Measurements from ENCODE around the gene USB1. TPM values are rescaled to one million over a fixed set of nuclear protein-coding genes. Genes with fewer than 3 reads are reported as not detected.
A peak's percentile ranks its signal among the peaks of the same experiment; 100 is the strongest.

Gene USB1, protein sequence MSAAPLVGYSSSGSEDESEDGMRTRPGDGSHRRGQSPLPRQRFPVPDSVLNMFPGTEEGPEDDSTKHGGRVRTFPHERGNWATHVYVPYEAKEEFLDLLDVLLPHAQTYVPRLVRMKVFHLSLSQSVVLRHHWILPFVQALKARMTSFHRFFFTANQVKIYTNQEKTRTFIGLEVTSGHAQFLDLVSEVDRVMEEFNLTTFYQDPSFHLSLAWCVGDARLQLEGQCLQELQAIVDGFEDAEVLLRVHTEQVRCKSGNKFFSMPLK
- total RNA-seq (10 to 100 TPM; 20.3 to 61.9 (median 34.4) TPM), polyA plus RNA-seq (10 to 100 TPM; 25.5 to 60.7 TPM)
- long read RNA-seq, donor 1, partial matches to known transcripts: 6 of 16 reads
- long read RNA-seq, donor 1, other reads (novel, unspliced or antisense): 6 of 16 reads
- long read RNA-seq, donor 2, partial matches to known transcripts: 16 of 26 reads
- long read RNA-seq, donor 2, other reads (novel, unspliced or antisense): 0 of 26 reads
- long read RNA-seq, donor 3, transcript USB1-201 (7 exons, 2,282 nt): major isoform, 11 of 30 reads
- long read RNA-seq, donor 3, partial matches to known transcripts: 8 of 30 reads
- long read RNA-seq, donor 3, other reads (novel, unspliced or antisense): 10 of 30 reads

DNA sequence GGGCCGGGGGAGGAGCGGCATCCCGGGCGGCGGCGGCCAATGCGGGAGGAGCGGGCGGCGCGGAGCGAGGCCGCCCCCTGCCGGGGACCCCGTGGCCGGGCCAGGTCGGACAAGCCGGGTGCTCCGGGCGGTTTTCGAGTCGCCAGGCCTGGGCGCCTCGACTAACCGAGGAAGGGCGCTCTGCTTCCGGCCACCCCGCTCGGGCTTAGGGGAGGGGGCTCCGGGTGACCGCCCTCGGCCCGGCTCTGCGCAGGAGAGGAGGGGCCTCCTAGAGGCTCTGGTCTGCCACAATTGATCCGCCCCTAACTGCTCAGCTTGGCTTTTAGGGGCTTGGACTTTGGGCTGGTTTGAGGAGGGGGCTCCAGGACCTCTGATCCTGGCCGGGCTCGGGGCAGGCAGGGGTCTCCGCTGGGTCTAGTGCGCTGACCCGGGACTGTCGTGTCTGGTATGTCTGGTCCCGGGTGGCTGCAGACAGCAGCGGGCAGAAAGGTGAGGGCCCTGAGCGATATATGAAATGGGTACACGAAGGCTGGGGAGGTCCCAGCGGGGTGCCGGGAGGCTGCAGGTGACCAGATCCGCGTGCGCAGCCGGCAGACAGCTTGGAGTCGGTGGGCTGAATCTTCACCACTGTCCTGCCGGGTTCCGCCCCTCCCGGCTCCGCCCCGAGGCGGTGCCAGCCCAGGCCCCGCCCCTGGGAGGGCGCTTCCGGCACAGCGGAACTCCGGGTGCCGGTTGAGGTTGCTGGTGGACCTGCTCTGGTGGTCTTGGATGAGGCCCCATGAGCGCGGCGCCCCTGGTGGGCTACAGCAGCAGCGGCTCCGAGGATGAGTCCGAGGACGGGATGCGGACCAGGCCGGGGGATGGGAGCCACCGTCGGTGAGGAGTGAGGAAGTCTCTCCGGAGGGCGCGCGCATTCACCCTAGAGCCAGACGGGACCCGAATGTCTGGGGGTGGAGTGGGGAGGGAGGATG, at the start of gene USB1:
USB1 (plus strand) TSS at position 702 of the 971 bp plus-strand sequence; CDS start at position 779, 77 bp downstream.
- ATAC-seq: peak; percentile 90 to 96 (median 92)

DNA sequence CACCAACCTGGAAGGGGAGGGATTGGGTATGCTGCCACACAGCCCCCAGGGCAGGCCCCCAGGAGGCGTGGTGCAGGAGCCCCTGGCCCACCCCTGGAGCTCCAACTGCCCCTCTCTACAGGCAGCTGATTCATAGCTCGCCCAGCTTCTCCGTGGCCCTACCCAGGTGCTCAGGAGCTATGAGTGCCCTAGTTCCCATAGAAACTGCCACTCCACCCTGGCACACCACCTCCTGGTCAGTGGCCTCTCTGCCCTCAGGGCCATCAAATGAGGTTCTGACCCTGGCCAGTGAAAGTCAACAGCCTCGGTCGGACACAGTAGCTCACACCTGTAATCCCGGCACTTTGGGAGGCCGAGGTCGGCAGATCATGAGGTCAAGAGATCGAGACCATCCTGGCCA, 48.3 kb upstream of the USB1 start:
- intact Hi-C loops (cut with DNase I): no loop called here
- no peak for ATAC-seq
- WGBS, 4 donors: 92 to 93% (median 92%) methylated on average over 9 of the region's 9 CpGs

More for the DNA sequence above, at the start of gene USB1:
- Histone ChIP-seq H3K4me1 (peaks cover 0 to 45% (median 28%) of the 10 kb centered on the region in 12 donors), H3K36me3 (peaks cover 0 to 53% (median 26%) of the 10 kb centered on the region in 9 donors), H3K27ac (peak within 1 kb of the TSS; percentile 66 to 99 (median 92)), H3K9me3 (no peaks in the 10 kb centered on the region), H3K4me3 (peak within 1 kb of the TSS; percentile 27 to 89 (median 76)), H3K27me3 (no peaks in the 10 kb centered on the region)
- WGBS, 4 donors: 1 to 4% (median 1%) methylated on average over 20 to 81 of the region's 81 CpGs
- intact Hi-C loops (cut with DNase I): loop anchor here in 9 of 10 donors (1.0 to 10.0 kb wide), 11 partner anchors 100 to 426 kb away; partner anchors contain the start of genes KATNB1 (in 2 of the 9) and KIFC3 (in 2 of the 9)
- peak; percentile 90 to 95 (median 92) for DNase-seq
- peak in 1 of 2 donors; percentile 88 for TF ChIP-seq POLR2A (IDR thresholded peaks at IDR 0.05)
- TF ChIP-seq, protein P1, sequence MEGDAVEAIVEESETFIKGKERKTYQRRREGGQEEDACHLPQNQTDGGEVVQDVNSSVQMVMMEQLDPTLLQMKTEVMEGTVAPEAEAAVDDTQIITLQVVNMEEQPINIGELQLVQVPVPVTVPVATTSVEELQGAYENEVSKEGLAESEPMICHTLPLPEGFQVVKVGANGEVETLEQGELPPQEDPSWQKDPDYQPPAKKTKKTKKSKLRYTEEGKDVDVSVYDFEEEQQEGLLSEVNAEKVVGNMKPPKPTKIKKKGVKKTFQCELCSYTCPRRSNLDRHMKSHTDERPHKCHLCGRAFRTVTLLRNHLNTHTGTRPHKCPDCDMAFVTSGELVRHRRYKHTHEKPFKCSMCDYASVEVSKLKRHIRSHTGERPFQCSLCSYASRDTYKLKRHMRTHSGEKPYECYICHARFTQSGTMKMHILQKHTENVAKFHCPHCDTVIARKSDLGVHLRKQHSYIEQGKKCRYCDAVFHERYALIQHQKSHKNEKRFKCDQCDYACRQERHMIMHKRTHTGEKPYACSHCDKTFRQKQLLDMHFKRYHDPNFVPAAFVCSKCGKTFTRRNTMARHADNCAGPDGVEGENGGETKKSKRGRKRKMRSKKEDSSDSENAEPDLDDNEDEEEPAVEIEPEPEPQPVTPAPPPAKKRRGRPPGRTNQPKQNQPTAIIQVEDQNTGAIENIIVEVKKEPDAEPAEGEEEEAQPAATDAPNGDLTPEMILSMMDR (IDR thresholded peaks at IDR 0.05): peak; percentile 50 to 93 (median 77)

DNA sequence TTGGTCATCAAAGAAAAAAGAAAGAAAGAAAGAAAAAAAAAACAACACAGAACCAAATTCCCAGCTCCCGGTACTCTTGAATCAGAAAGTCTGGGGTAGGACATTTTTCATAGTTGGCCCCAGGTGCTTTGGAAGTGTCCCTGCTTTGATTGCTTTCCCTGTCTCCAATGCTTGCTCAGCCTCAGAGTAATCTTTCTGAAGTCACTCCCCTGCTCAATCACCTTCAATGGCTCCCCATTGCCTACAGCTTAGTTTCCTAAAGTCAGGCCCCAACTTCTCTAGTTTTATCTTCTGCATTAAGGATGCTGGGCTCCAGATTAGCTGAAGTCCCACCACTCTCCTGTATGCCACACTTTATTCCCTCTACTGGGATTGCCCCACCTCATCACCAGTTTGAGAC, 47.4 kb upstream of the USB1 start:
- Histone ChIP-seq H3K4me1 (no peaks in the 10 kb centered on the region), H3K27ac (no peak overlapping the region), H3K9me3 (no peaks in the 10 kb centered on the region), H3K36me3 (no peaks in the 10 kb centered on the region), H3K4me3 (no peak overlapping the region), H3K27me3 (peaks cover 0 to 6% (median 0%) of the 10 kb centered on the region in 9 donors)
- ATAC-seq (no peak), DNase-seq (no peak)
- WGBS, 4 donors: 78 to 100% (median 88%) methylated on average over 1 of the region's 1 CpG
- intact Hi-C loops (cut with DNase I): no loop called here
- TF ChIP-seq, protein P1 (IDR thresholded peaks at IDR 0.05): no peak
- no peak for TF ChIP-seq POLR2A (IDR thresholded peaks at IDR 0.05)

More for the DNA sequence above, 48.3 kb upstream of the USB1 start:
- H3K4me1 ChIP-seq: no peaks in the 10 kb centered on the region
- no peaks in the 10 kb centered on the region for H3K36me3 ChIP-seq
- TF ChIP-seq, protein P1 (IDR thresholded peaks at IDR 0.05): no peak
- no peak for TF ChIP-seq POLR2A (IDR thresholded peaks at IDR 0.05)
- H3K27me3 ChIP-seq: peaks cover 0 to 6% (median 0%) of the 10 kb centered on the region in 9 donors
- no peaks in the 10 kb centered on the region for H3K9me3 ChIP-seq
- H3K4me3 ChIP-seq: no peak overlapping the region
- no peak overlapping the region for H3K27ac ChIP-seq
- DNase-seq: no peak

Data from heart left ventricle (tissue), 16 donors.